ENCODE results near the gene DTWD1. TPM values are rescaled to one million over a fixed set of nuclear protein-coding genes. Genes with fewer than 3 reads are reported as not detected.

The DTWD1 gene
- total RNA-seq, 4 donors from 2014 or later, result 5.4 to 9.5 (median 7.2) TPM

- peaks cover 0 to 5% (median 0%) of the 10 kb centered on the region in 4 donors for H3K9me3 ChIP-seq
- H3K4me1 ChIP-seq, result no peaks in the 10 kb centered on the region
- peak overlapping the region in 3 of 4 donors; percentile 85 to 97 (median 85) for H3K27ac ChIP-seq
- DNase-seq, result no peak
- TF ChIP-seq CTCF (IDR thresholded peaks at IDR 0.05) (no peak), POLR2A (IDR thresholded peaks at IDR 0.05) (no peak)
- H3K36me3 ChIP-seq, result peaks cover 0 to 17% (median 0%) of the 10 kb centered on the region in 3 donors
- H3K27me3 ChIP-seq, result no peaks in the 10 kb centered on the region
- H3K4me3 ChIP-seq, result peak overlapping the region; percentile 64 to 81 (median 66)
Measured at GRCh38 chr15:49621401-49621811, 558 bp downstream of the DTWD1 start.

DNA sequence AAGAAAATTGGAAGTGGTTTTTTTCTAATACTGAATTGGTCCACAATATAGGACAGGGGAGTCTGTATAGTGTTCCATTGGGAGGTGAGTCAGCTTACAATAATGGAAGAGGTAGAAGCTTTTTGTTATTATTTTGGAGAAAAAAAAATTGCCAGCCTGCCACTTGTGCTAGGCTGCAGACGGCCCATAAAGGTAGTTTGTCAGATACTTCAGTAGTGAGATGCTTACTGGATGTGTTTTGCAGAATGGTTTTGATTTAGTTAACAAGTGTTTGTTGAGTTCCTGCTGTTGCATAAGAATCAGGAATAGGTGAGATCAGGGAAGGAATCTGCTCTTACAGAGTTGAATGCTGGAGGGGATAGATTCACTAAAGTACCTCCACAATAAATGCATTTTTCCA is 1.0 kb downstream of the DTWD1 start:
- Histone ChIP-seq H3K36me3 (peaks cover 0 to 17% (median 0%) of the 10 kb centered on the region in 3 donors), H3K9me3 (peaks cover 0 to 5% (median 0%) of the 10 kb centered on the region in 4 donors), H3K27me3 (no peaks in the 10 kb centered on the region), H3K27ac (peak overlapping the region in 1 of 4 donors; percentile 97), H3K4me1 (no peaks in the 10 kb centered on the region), H3K4me3 (peak overlapping the region; percentile 64 to 81 (median 66))
- no peak for DNase-seq
- TF ChIP-seq POLR2A (IDR thresholded peaks at IDR 0.05) (no peak), CTCF (IDR thresholded peaks at IDR 0.05) (no peak)

- H3K36me3 ChIP-seq, result peaks cover 0 to 17% (median 0%) of the 10 kb centered on the region in 3 donors
- H3K4me1 ChIP-seq, result peaks cover 0 to 3% (median 0%) of the 10 kb centered on the region in 4 donors
- no peak for DNase-seq
- no peaks in the 10 kb centered on the region for H3K27me3 ChIP-seq
- no peak overlapping the region for H3K4me3 ChIP-seq
- no peak for TF ChIP-seq CTCF (IDR thresholded peaks at IDR 0.05)
- no peak overlapping the region for H3K27ac ChIP-seq
- H3K9me3 ChIP-seq, result peaks cover 0 to 5% (median 0%) of the 10 kb centered on the region in 4 donors
Measured at GRCh38 chr15:49622561-49622960, 1.7 kb downstream of the DTWD1 start.

GRCh38 chr15:49624056-49624455 is 3.2 kb downstream of the DTWD1 start:
- Histone ChIP-seq H3K4me3 (no peak overlapping the region), H3K36me3 (peaks cover 0 to 17% (median 0%) of the 10 kb centered on the region in 3 donors), H3K27me3 (no peaks in the 10 kb centered on the region), H3K27ac (no peak overlapping the region), H3K4me1 (peaks cover 0 to 3% (median 0%) of the 10 kb centered on the region in 4 donors), H3K9me3 (peaks cover 0 to 5% (median 0%) of the 10 kb centered on the region in 4 donors)
- no peak for TF ChIP-seq POLR2A (IDR thresholded peaks at IDR 0.05)
- no peak for TF ChIP-seq CTCF (IDR thresholded peaks at IDR 0.05)
- DNase-seq, result no peak

DNA sequence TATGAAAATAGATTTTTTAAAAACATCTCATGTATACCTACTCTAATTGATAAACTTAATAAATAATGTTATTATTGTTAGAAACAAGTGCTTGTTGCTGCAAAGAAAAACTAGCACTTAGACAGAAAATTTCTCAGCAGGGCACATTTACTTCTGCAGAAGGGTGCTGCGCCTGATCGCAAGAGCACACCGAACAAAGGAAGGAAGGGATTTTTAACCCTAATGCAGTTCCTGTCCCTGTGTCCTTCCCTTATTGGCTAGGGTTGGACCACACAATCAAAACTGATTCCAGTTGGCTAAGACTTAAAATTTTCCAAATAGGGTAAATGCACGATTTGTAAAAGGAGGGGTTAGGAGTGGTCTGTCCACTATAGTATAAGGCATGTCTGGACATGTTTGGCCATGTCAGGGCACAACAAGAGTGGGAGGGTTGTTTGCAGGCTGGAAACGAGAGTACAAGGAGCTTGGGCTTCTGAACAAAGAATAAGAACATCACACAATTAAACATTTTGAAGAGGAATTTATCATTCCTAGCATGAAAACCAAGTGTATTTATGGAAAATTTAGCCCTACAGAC is 4.7 kb downstream of the DTWD1 start:
- no peak for DNase-seq
- Histone ChIP-seq H3K4me1 (peaks cover 0 to 3% (median 0%) of the 10 kb centered on the region in 4 donors), H3K4me3 (no peak overlapping the region), H3K9me3 (peaks cover 0 to 5% (median 0%) of the 10 kb centered on the region in 4 donors), H3K36me3 (peaks cover 0 to 17% (median 0%) of the 10 kb centered on the region in 3 donors), H3K27ac (no peak overlapping the region), H3K27me3 (no peaks in the 10 kb centered on the region)
- TF ChIP-seq CTCF (IDR thresholded peaks at IDR 0.05) (no peak), POLR2A (IDR thresholded peaks at IDR 0.05) (no peak)

Measured in Peyer's patch (tissue), 4 donors.